Activated T-helper 2 cell treated with anti-CD3 and anti-CD28 coated beads, Interferon-gamma antibody, Interleukin-2, Interleukin-4, amounts not matched to agents 10 μg/mL and 5 μg/mL and 100 μg/mL, durations not matched to agents 14 hours and 24 hours and 36 hours (primary cell): ENCODE measurements around the gene DDX50. TPM values are rescaled to one million over a fixed set of nuclear protein-coding genes. Genes with fewer than 3 reads are reported as not detected.

Source experiments
- total RNA-seq: library from RNA; stranded (reverse); gene quantifications from 2 replicates; pipeline ENCODE4 v1.2.3, GENCODE V29; 2022

The DDX50 gene
- total RNA-seq, 1 donor from 2014 or later = 63.4 TPM

Other genes with a start within 250 kb of the DDX50 start
- gene CCAR1, start 180.1 kb upstream of the DDX50 start, total RNA-seq = 94.6 and 108 TPM in 2 replicates
- 0.82 and 0.85 TPM in 2 replicates for gene STOX1, start 73.8 kb upstream of the DDX50 start, total RNA-seq
- gene DDX21, start 54.9 kb downstream of the DDX50 start, total RNA-seq = 205 and 210 TPM in 2 replicates
- 16.7 and 17.1 TPM in 2 replicates for gene KIFBP, start 87.5 kb downstream of the DDX50 start, total RNA-seq
- 1,340 and 1,350 TPM in 2 replicates for gene SRGN, start 186.8 kb downstream of the DDX50 start, total RNA-seq
- 28.4 and 31.1 TPM in 2 replicates for gene VPS26A, start 222.9 kb downstream of the DDX50 start, total RNA-seq